H9 (cell line): Measurements from ENCODE around the gene ALAS1. TPM values are rescaled to one million over a fixed set of nuclear protein-coding genes. Genes with fewer than 3 reads are reported as not detected.

Source experiments
- DNase-seq: peaks from one replicate; pipeline ENCODE4 v3.0.0-alpha.2; 2017
- H2AFZ ChIP-seq: one replicate; pipeline ENCODE4 v1.6.1; 2013; ENCODE audit warnings: mild to moderate bottlenecking, low read length, control low read depth, moderate library complexity
- H2AK5ac ChIP-seq: 2 replicates; pipeline ENCODE4 v1.6.1; 2013; ENCODE audit warnings: low read length, control low read depth, mixed read lengths; ENCODE audit not compliant: insufficient read length
- H2BK120ac ChIP-seq: one replicate; pipeline ENCODE4 v1.6.1; 2013; ENCODE audit warnings: low read depth, mild to moderate bottlenecking, low read length, control low read depth, inconsistent platforms; ENCODE audit not compliant: poor library complexity, severe bottlenecking
- H2BK12ac ChIP-seq: 2 replicates; pipeline ENCODE4 v1.6.1; 2013; ENCODE audit warnings: low read length, control low read depth, mixed read lengths, low read depth; ENCODE audit not compliant: insufficient read length
- H2BK15ac ChIP-seq: 2 replicates; pipeline ENCODE4 v1.6.1; 2013; ENCODE audit warnings: low read depth, low read length, control low read depth
- H2BK20ac ChIP-seq: one replicate; pipeline ENCODE4 v1.6.1; 2013; ENCODE audit warnings: low read depth, mild to moderate bottlenecking, low read length, control low read depth, inconsistent platforms; ENCODE audit not compliant: poor library complexity, severe bottlenecking
- H2BK5ac ChIP-seq: 2 replicates; pipeline ENCODE4 v1.6.1; 2013; ENCODE audit warnings: low read length, control low read depth, mixed read lengths; ENCODE audit not compliant: insufficient read length
- H3K14ac ChIP-seq: 2 replicates; pipeline ENCODE4 v1.6.1; 2013; ENCODE audit warnings: low read length, control low read depth; ENCODE audit not compliant: insufficient read depth
- H3K18ac ChIP-seq: 2 replicates; pipeline ENCODE4 v1.6.1; 2013; ENCODE audit warnings: low read depth, mild to moderate bottlenecking, mixed read lengths, low read length, control low read depth; ENCODE audit not compliant: insufficient read length
- H3K23ac ChIP-seq: 2 replicates; pipeline ENCODE4 v1.6.1; 2013; ENCODE audit warnings: low read length, control low read depth, mixed read lengths, low read depth; ENCODE audit not compliant: insufficient read length
- H3K23me2 ChIP-seq: 2 replicates; pipeline ENCODE4 v1.6.1; 2013; ENCODE audit warnings: low read depth, mild to moderate bottlenecking, mixed read lengths, low read length, control low read depth; ENCODE audit not compliant: insufficient read length, poor library complexity, severe bottlenecking
- H3K27ac ChIP-seq: 2 replicates; pipeline ENCODE4 v1.5.1; 2013; ENCODE audit warnings: low read length, control low read depth, mixed read lengths, low read depth; ENCODE audit not compliant: insufficient read length
- H3K27me3 ChIP-seq: 2 replicates; pipeline ENCODE4 v1.6.1; 2013; ENCODE audit warnings: low read length, control low read depth, inconsistent platforms; ENCODE audit not compliant: insufficient read depth
- H3K4ac ChIP-seq: 2 replicates; pipeline ENCODE4 v1.6.1; 2013; ENCODE audit warnings: low read depth, mild to moderate bottlenecking, control low read depth, inconsistent platforms, low read length, moderate library complexity
- H3K4me1 ChIP-seq: 2 replicates; pipeline ENCODE4 v1.6.1; 2013; ENCODE audit warnings: low read length, control low read depth, inconsistent platforms; ENCODE audit not compliant: insufficient read depth
- H3K4me2 ChIP-seq: 2 replicates; pipeline ENCODE4 v1.6.1; 2013; ENCODE audit warnings: low read length, control low read depth, mixed read lengths; ENCODE audit not compliant: insufficient read length, insufficient read depth
- H3K56ac ChIP-seq: 2 replicates; pipeline ENCODE4 v1.6.1; 2013; ENCODE audit warnings: low read depth, mild to moderate bottlenecking, mixed read lengths, low read length, control low read depth; ENCODE audit not compliant: insufficient read length
- H3K79me1 ChIP-seq: 2 replicates; pipeline ENCODE4 v1.6.1; 2013; ENCODE audit warnings: low read depth, mild to moderate bottlenecking, moderate library complexity, low read length, control low read depth, inconsistent platforms; ENCODE audit not compliant: insufficient read depth, poor library complexity, severe bottlenecking
- H3K79me2 ChIP-seq: 2 replicates; pipeline ENCODE4 v1.6.1; 2013; ENCODE audit warnings: low read length, control low read depth, inconsistent platforms; ENCODE audit not compliant: insufficient read depth
- H3K9ac ChIP-seq: 2 replicates; pipeline ENCODE4 v1.6.1; 2013; ENCODE audit warnings: low read length, control low read depth, mixed read lengths; ENCODE audit not compliant: insufficient read length; ENCODE audit errors: extremely low read depth
- H3K9me3 ChIP-seq: one replicate; pipeline ENCODE4 v1.6.1; 2013; ENCODE audit warnings: low read depth, low read length, inconsistent platforms; ENCODE audit not compliant: control insufficient read depth
- H3T11ph ChIP-seq: one replicate; pipeline ENCODE4 v1.6.1; 2013; ENCODE audit warnings: mild to moderate bottlenecking, low read length, control low read depth, inconsistent platforms
- H4K20me1 ChIP-seq: one replicate; pipeline ENCODE4 v1.6.1; 2013; ENCODE audit not compliant: control insufficient read depth, insufficient read length, insufficient read depth
- H4K5ac ChIP-seq: 2 replicates; pipeline ENCODE4 v1.6.1; 2013; ENCODE audit warnings: low read depth, mild to moderate bottlenecking, mixed read lengths, low read length, control low read depth; ENCODE audit not compliant: insufficient read length
- H4K8ac ChIP-seq: replicated peaks from 2 replicates; pipeline ENCODE4 v1.6.1; 2013; ENCODE audit warnings: low read length, control low read depth, mixed read lengths, low read depth; ENCODE audit not compliant: insufficient read length
- H4K91ac ChIP-seq: 2 replicates; pipeline ENCODE4 v1.6.1; 2013; ENCODE audit warnings: low read depth, mild to moderate bottlenecking, moderate library complexity, mixed read lengths, low read length, control low read depth; ENCODE audit not compliant: insufficient read length
- H3K27ac Mint-ChIP-seq, 3 experiments: 2 replicates in 2 of 3; 3 replicates in 1 of 3; pipeline ENCODE4 v1.8.0; 2020 to 2021; ENCODE audit warnings: mixed read lengths in 3 of 3, mild to moderate bottlenecking in 1 of 3, moderate library complexity in 1 of 3
- H3K27me3 Mint-ChIP-seq: 2 replicates; pipeline ENCODE4 v1.8.0; 2021; ENCODE audit warnings: low read depth, mild to moderate bottlenecking, moderate library complexity, mixed read lengths
- H3K36me3 Mint-ChIP-seq, 3 experiments: 2 replicates in 2 of 3; 3 replicates in 1 of 3; pipeline ENCODE4 v1.8.0; 2020 to 2021; ENCODE audit warnings: low read depth in 3 of 3, mixed read lengths in 3 of 3; ENCODE audit not compliant: insufficient read depth in 1 of 3
- H3K4me1 Mint-ChIP-seq, 2 experiments: 2 replicates each; pipeline ENCODE4 v1.8.0; 2020; ENCODE audit warnings: mixed read lengths in 2 of 2
- H3K4me3 Mint-ChIP-seq, 2 experiments: 2 replicates in 1 of 2; 3 replicates in 1 of 2; pipeline ENCODE4 v1.8.0; 2020 to 2021; ENCODE audit warnings: mild to moderate bottlenecking in 2 of 2, mixed read lengths in 2 of 2, moderate library complexity in 1 of 2
- H3K9me3 Mint-ChIP-seq, 2 experiments: 2 replicates in 1 of 2; 3 replicates in 1 of 2; pipeline ENCODE4 v1.8.0; 2020; ENCODE audit warnings: mild to moderate bottlenecking in 2 of 2, mixed read lengths in 2 of 2, moderate library complexity in 1 of 2
- CTCF ChIP-seq: fragments of 200-600 bp; sonication (generic); conservative IDR thresholded peaks from 3 replicates; pipeline ENCODE4 v1.8.0; 2021; ENCODE audit warnings: antibody characterized with exemption, mild to moderate bottlenecking
- WGBS: extraction: QIAGEN DNeasy Blood & Tissue Kit; methylation state at CpG from one replicate; pipeline ENCODE4 v1.1.7; 2013; ENCODE audit warnings: missing lambda C conversion rate, low lambda C conversion rate, mixed read lengths; ENCODE audit not compliant: insufficient read length; ENCODE audit errors: extremely low coverage; 5-methylcytosine and 5-hydroxymethylcytosine counted together
- total RNA-seq: library from RNA; stranded (reverse); gene quantifications from 2 replicates; pipeline ENCODE4 v1.2.1, GENCODE V29; 2021

The ALAS1 gene
- total RNA-seq, 1 experiment from 2014 or later: 39.1 TPM

GRCh38 chr3:52221141-52221562 is 23.2 kb downstream of the ALAS1 start:
- H3T11ph ChIP-seq: no peak overlapping the region
- Mint-ChIP-seq H3K4me1 (peaks cover 4 to 18% of the 10 kb centered on the region in 2 experiments), H3K36me3 (peaks cover 0 to 4% (median 0%) of the 10 kb centered on the region in 3 experiments; a peak in 1 of 7 replicates), H3K9me3 (no peaks in the 10 kb centered on the region; a peak in 2 of 5 replicates), H3K27me3 (no peaks in the 10 kb centered on the region; the same call in none of the 2 replicates), H3K4me3 (no peak overlapping the region), H3K27ac (no peak overlapping the region)
- H2BK20ac ChIP-seq: no peak overlapping the region
- no peak overlapping the region for H3K4ac ChIP-seq
- H3K4me1 ChIP-seq: no peaks in the 10 kb centered on the region; the same call in 1 of the 2 replicates
- H4K8ac ChIP-seq: no peak overlapping the region
- no peak overlapping the region for H4K91ac ChIP-seq
- WGBS: no CpG with 5 or more reads among the region's 27 CpGs
- no peaks in the 10 kb centered on the region for H3K79me2 ChIP-seq
- no peak for TF ChIP-seq CTCF
- no peak overlapping the region for H3K56ac ChIP-seq
- no peak overlapping the region for H2BK120ac ChIP-seq
- no peaks in the 10 kb centered on the region for H3K9me3 ChIP-seq
- H4K5ac ChIP-seq: no peak overlapping the region
- DNase-seq: peak; percentile 32
- no peak overlapping the region for H3K18ac ChIP-seq
- H2BK15ac ChIP-seq: no peak overlapping the region
- H3K27ac ChIP-seq: no peak overlapping the region
- H2AFZ ChIP-seq: no peak overlapping the region
- no peaks in the 10 kb centered on the region for H3K79me1 ChIP-seq
- H3K9ac ChIP-seq: no peak overlapping the region
- H2BK12ac ChIP-seq: no peak overlapping the region
- H3K4me2 ChIP-seq: no peak overlapping the region
- no peak overlapping the region for H2AK5ac ChIP-seq
- peaks cover 3% of the 10 kb centered on the region for H4K20me1 ChIP-seq
- no peaks in the 10 kb centered on the region for H3K23me2 ChIP-seq
- H3K23ac ChIP-seq: no peak overlapping the region
- H3K27me3 ChIP-seq: no peaks in the 10 kb centered on the region
- H3K14ac ChIP-seq: no peak overlapping the region
- no peak overlapping the region for H2BK5ac ChIP-seq
